Measurements from ENCODE around the gene CYP19A1.

CYP19A1 gene

DNA sequence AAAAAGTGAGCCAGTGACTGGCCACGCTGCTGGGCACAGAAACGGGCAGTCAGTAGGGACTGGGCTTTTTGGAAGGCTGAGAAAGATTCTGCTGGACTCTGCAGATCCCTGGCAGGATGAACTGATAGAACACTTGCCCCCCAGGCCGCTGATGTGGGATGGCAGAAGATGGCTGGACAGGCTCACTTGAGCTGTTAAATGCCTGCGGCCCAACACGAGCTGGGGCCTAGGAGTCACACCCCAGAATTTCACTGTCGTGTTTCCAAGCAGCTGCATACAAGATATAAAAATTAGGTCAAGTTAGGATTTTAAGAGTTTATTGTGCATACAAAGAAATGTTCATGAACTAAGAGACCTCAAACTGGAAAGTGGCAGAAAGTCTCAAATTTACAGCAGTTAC lies 29.9 kb upstream of the CYP19A1 start:
- no peaks in the 10 kb centered on the region for H3F3A ChIP-seq (ENCODE audit: insufficient read depth, low read length)
- no peak overlapping the region for H3K27ac ChIP-seq (ENCODE audit: low read depth, low read length, poor library complexity, severe bottlenecking)
- H3K79me2 ChIP-seq (ENCODE audit: insufficient read depth, low read length), result no peaks in the 10 kb centered on the region
- no peaks in the 10 kb centered on the region for H4K20me1 ChIP-seq (ENCODE audit: insufficient read depth, low read length)
- no peaks in the 10 kb centered on the region for H3K27me3 ChIP-seq (ENCODE audit: insufficient read depth, low read length)
- H3K4me1 ChIP-seq (ENCODE audit: insufficient read depth, low read length, severe bottlenecking), result no peaks in the 10 kb centered on the region
- no peaks in the 10 kb centered on the region for H3K36me3 ChIP-seq (ENCODE audit: insufficient read depth, low read length)
- TF ChIP-seq, protein P1, sequence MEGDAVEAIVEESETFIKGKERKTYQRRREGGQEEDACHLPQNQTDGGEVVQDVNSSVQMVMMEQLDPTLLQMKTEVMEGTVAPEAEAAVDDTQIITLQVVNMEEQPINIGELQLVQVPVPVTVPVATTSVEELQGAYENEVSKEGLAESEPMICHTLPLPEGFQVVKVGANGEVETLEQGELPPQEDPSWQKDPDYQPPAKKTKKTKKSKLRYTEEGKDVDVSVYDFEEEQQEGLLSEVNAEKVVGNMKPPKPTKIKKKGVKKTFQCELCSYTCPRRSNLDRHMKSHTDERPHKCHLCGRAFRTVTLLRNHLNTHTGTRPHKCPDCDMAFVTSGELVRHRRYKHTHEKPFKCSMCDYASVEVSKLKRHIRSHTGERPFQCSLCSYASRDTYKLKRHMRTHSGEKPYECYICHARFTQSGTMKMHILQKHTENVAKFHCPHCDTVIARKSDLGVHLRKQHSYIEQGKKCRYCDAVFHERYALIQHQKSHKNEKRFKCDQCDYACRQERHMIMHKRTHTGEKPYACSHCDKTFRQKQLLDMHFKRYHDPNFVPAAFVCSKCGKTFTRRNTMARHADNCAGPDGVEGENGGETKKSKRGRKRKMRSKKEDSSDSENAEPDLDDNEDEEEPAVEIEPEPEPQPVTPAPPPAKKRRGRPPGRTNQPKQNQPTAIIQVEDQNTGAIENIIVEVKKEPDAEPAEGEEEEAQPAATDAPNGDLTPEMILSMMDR (IDR thresholded peaks at IDR 0.05; ENCODE audit: low read length), result no peak
- TF ChIP-seq EZH2 (IDR thresholded peaks at IDR 0.05; ENCODE audit: borderline replicate concordance, low read length), result no peak
- no peak overlapping the region for H3K4me3 ChIP-seq (ENCODE audit: low read depth, low read length, poor library complexity, severe bottlenecking)
- H3K9ac ChIP-seq (ENCODE audit: low read length), result no peak overlapping the region
- no peaks in the 10 kb centered on the region for H3K9me3 ChIP-seq (ENCODE audit: low read length)
- no peak overlapping the region for H3K4me2 ChIP-seq (ENCODE audit: low read length)
- no peaks in the 10 kb centered on the region for H3K9me2 ChIP-seq (ENCODE audit: low read depth, low read length)
- no peak overlapping the region for H2AFZ ChIP-seq (ENCODE audit: low read length)

DNA sequence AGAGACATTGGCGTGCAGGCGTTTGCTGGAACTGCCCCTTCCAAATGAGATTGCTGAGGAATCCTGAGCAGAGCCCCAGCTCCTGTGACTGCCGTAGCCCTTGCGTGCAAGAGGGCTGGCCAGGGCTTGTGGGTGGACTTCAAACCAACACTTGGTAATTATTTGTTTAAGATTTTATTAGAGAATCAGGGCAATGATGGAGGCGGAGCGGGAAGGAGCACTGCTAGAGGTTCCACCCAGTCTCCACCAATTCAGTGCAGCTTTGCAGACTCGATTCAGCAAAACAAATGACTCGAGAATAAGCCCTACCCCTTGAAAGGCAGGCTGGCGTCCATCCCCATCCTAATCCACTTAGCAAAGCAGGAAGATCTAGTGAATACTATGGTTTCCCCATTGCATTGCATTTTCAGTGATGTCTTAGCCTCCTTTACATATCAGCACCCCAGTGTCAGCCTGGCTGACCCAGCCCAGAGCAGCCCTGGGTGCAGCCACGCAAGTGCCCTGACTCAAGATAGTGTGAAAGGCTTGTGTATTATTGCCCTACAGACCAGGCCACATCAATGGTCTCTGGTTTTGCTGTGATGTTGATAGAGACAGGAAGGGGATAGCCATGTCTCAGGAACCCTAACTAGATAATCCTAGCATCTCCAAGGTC lies 29.1 kb upstream of the CYP19A1 start:
- no peak overlapping the region for H3K4me3 ChIP-seq (ENCODE audit: low read depth, low read length, poor library complexity, severe bottlenecking)
- no peaks in the 10 kb centered on the region for H3K4me1 ChIP-seq (ENCODE audit: insufficient read depth, low read length, severe bottlenecking)
- no peak overlapping the region for H3K27ac ChIP-seq (ENCODE audit: low read depth, low read length, poor library complexity, severe bottlenecking)
- H3F3A ChIP-seq (ENCODE audit: insufficient read depth, low read length), result no peaks in the 10 kb centered on the region
- no peaks in the 10 kb centered on the region for H3K9me3 ChIP-seq (ENCODE audit: low read length)
- H4K20me1 ChIP-seq (ENCODE audit: insufficient read depth, low read length), result no peaks in the 10 kb centered on the region
- no peak for TF ChIP-seq EZH2 (IDR thresholded peaks at IDR 0.05; ENCODE audit: borderline replicate concordance, low read length)
- TF ChIP-seq, protein P1 (IDR thresholded peaks at IDR 0.05; ENCODE audit: low read length), result no peak
- H3K79me2 ChIP-seq (ENCODE audit: insufficient read depth, low read length), result no peaks in the 10 kb centered on the region
- no peak overlapping the region for H2AFZ ChIP-seq (ENCODE audit: low read length)
- no peak overlapping the region for H3K4me2 ChIP-seq (ENCODE audit: low read length)
- H3K27me3 ChIP-seq (ENCODE audit: insufficient read depth, low read length), result no peaks in the 10 kb centered on the region
- H3K36me3 ChIP-seq (ENCODE audit: insufficient read depth, low read length), result no peaks in the 10 kb centered on the region
- H3K9me2 ChIP-seq (ENCODE audit: low read depth, low read length), result no peaks in the 10 kb centered on the region
- H3K9ac ChIP-seq (ENCODE audit: low read length), result no peak overlapping the region

DNA sequence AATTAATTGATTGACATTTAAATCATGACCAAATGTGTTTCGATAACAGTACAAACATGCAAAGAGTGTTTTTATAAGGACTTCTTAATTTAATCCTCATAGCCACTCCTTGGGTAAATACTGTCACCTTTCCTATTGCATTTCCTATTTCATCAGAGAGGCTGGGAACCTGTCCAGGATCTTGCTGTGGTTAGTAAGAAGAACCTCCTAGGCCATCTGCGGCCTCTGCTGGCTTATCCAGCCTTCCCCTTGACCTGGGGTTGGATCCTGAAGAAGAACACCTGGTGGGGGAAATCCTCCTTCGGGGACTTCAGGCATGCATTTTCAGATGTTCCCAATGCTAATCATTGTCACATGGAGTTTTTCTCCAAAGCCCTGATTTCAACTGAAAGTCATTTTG lies 28.5 kb upstream of the CYP19A1 start:
- no peaks in the 10 kb centered on the region for H3F3A ChIP-seq (ENCODE audit: insufficient read depth, low read length)
- H3K27me3 ChIP-seq (ENCODE audit: insufficient read depth, low read length), result no peaks in the 10 kb centered on the region
- no peaks in the 10 kb centered on the region for H3K9me3 ChIP-seq (ENCODE audit: low read length)
- no peak for TF ChIP-seq EZH2 (IDR thresholded peaks at IDR 0.05; ENCODE audit: borderline replicate concordance, low read length)
- TF ChIP-seq, protein P1 (IDR thresholded peaks at IDR 0.05; ENCODE audit: low read length), result no peak
- no peaks in the 10 kb centered on the region for H3K4me1 ChIP-seq (ENCODE audit: insufficient read depth, low read length, severe bottlenecking)
- H3K36me3 ChIP-seq (ENCODE audit: insufficient read depth, low read length), result no peaks in the 10 kb centered on the region
- H3K9me2 ChIP-seq (ENCODE audit: low read depth, low read length), result no peaks in the 10 kb centered on the region
- no peak overlapping the region for H3K27ac ChIP-seq (ENCODE audit: low read depth, low read length, poor library complexity, severe bottlenecking)
- no peak overlapping the region for H3K4me2 ChIP-seq (ENCODE audit: low read length)
- no peaks in the 10 kb centered on the region for H3K79me2 ChIP-seq (ENCODE audit: insufficient read depth, low read length)
- no peak overlapping the region for H2AFZ ChIP-seq (ENCODE audit: low read length)
- no peak overlapping the region for H3K4me3 ChIP-seq (ENCODE audit: low read depth, low read length, poor library complexity, severe bottlenecking)
- H4K20me1 ChIP-seq (ENCODE audit: insufficient read depth, low read length), result no peaks in the 10 kb centered on the region
- H3K9ac ChIP-seq (ENCODE audit: low read length), result no peak overlapping the region

All from OCI-LY1 (cell line).